Activated naive CD4-positive, alpha-beta T cell (primary cell): ENCODE data around the gene CEP170.
"Not testable (repeated sequence)": the region's sequence is repeated elsewhere in the genome, so short reads cannot be mapped to it uniquely, and the experiment has no call there.

Experiments
- DNase-seq, 4 experiments: peaks; one replicate each; lab custom pipeline; 2025; lab: John Stamatoyannopoulos, UW

CEP170 gene

GRCh38 chr1:243233908-243234307 is 21.2 kb downstream of the CEP170 start:
- DNase-seq = no peak

GRCh38 chr1:243230914-243231313 is 24.2 kb downstream of the CEP170 start:
- no peak for DNase-seq

- DNase-seq = no peak
These were observed 25.6 kb downstream of the CEP170 start for GRCh38 chr1:243229526-243229925.

GRCh38 chr1:243227622-243228021 is 27.5 kb downstream of the CEP170 start:
- no peak for DNase-seq

- DNase-seq = no peak
These were observed 37.0 kb downstream of the CEP170 start for GRCh38 chr1:243218059-243218458.

- DNase-seq = no peak
These were observed 37.7 kb downstream of the CEP170 start for GRCh38 chr1:243217349-243217748.

GRCh38 chr1:243216741-243217140 is 38.3 kb downstream of the CEP170 start:
- no peak for DNase-seq

- DNase-seq = not testable (repeated sequence)
These were observed 39.7 kb downstream of the CEP170 start for GRCh38 chr1:243215276-243215875.

GRCh38 chr1:243213045-243213787 is 41.9 kb downstream of the CEP170 start:
- DNase-seq = no peak

- not testable (repeated sequence) for DNase-seq
These were observed 43.1 kb downstream of the CEP170 start for GRCh38 chr1:243211984-243212383.

GRCh38 chr1:243205026-243205501 is 50.0 kb downstream of the CEP170 start:
- DNase-seq = not testable (repeated sequence)

GRCh38 chr1:243204336-243204735 is 50.7 kb downstream of the CEP170 start:
- DNase-seq = not testable (repeated sequence)

- not testable (repeated sequence) for DNase-seq
These were observed 51.9 kb downstream of the CEP170 start for GRCh38 chr1:243203196-243203595.

GRCh38 chr1:243201316-243201715 is 53.8 kb downstream of the CEP170 start:
- not testable (repeated sequence) for DNase-seq

- not testable (repeated sequence) for DNase-seq
These were observed 57.6 kb downstream of the CEP170 start for GRCh38 chr1:243197524-243197923.

GRCh38 chr1:243193330-243193729 is 61.8 kb downstream of the CEP170 start:
- not testable (repeated sequence) for DNase-seq

GRCh38 chr1:243186201-243186995 is 68.7 kb downstream of the CEP170 start:
- DNase-seq = not testable (repeated sequence)

- not testable (repeated sequence) for DNase-seq
These were observed 70.3 kb downstream of the CEP170 start for GRCh38 chr1:243184787-243185186.

- DNase-seq = not testable (repeated sequence)
These were observed 71.4 kb downstream of the CEP170 start for GRCh38 chr1:243183661-243184060.

GRCh38 chr1:243183176-243183575 is 71.9 kb downstream of the CEP170 start:
- not testable (repeated sequence) for DNase-seq

- no peak for DNase-seq
These were observed 75.4 kb downstream of the CEP170 start for GRCh38 chr1:243179720-243180119.

GRCh38 chr1:243177792-243178191 is 77.3 kb downstream of the CEP170 start:
- DNase-seq = not testable (repeated sequence)
